Measurements from ENCODE around the gene RANGAP1.

Gene RANGAP1

GRCh38 chr22:41285820-41286638, at the start of gene RANGAP1:
Gene RANGAP1 (minus strand): TSS chr22:41286187. CDS start chr22:41281044, 5,143 bp downstream.
- peak; percentile 72 for FAIRE-seq

GRCh38 chr22:41334951-41335635, 49.1 kb upstream of the RANGAP1 start:
- FAIRE-seq: no peak

GRCh38 chr22:41334215-41334614, 48.2 kb upstream of the RANGAP1 start:
- no peak for FAIRE-seq

- no peak for FAIRE-seq
Measured at GRCh38 chr22:41333806-41334205, 47.8 kb upstream of the RANGAP1 start.

- FAIRE-seq: no peak
Measured at GRCh38 chr22:41332217-41332939, 46.4 kb upstream of the RANGAP1 start.

- no peak for FAIRE-seq
Measured at GRCh38 chr22:41330169-41330568, 44.2 kb upstream of the RANGAP1 start.

- FAIRE-seq: no peak
Measured at GRCh38 chr22:41327124-41327523, 41.1 kb upstream of the RANGAP1 start.

- no peak for FAIRE-seq
Measured at GRCh38 chr22:41324821-41325528, 39.0 kb upstream of the RANGAP1 start.

GRCh38 chr22:41320416-41321240, 34.6 kb upstream of the RANGAP1 start:
- FAIRE-seq: no peak

- FAIRE-seq: no peak
Measured at GRCh38 chr22:41315586-41315985, 29.6 kb upstream of the RANGAP1 start.

- FAIRE-seq: no peak
Measured at GRCh38 chr22:41314821-41315220, 28.8 kb upstream of the RANGAP1 start.

- FAIRE-seq: no peak
Measured at GRCh38 chr22:41311487-41311886, 25.5 kb upstream of the RANGAP1 start.

- no peak for FAIRE-seq
Measured at GRCh38 chr22:41310336-41310735, 24.3 kb upstream of the RANGAP1 start.

GRCh38 chr22:41308544-41308947, 22.6 kb upstream of the RANGAP1 start:
- FAIRE-seq: no peak

GRCh38 chr22:41308054-41308453, 22.1 kb upstream of the RANGAP1 start:
- no peak for FAIRE-seq

GRCh38 chr22:41305646-41306045, 19.7 kb upstream of the RANGAP1 start:
- FAIRE-seq: no peak

- FAIRE-seq: no peak
Measured at GRCh38 chr22:41302811-41303210, 16.8 kb upstream of the RANGAP1 start.

- FAIRE-seq: no peak
Measured at GRCh38 chr22:41302021-41302767, 16.2 kb upstream of the RANGAP1 start.

GRCh38 chr22:41301085-41302020, 15.4 kb upstream of the RANGAP1 start, which contains the start of gene ZC3H7B:
Gene ZC3H7B (plus strand): TSS chr22:41301525. CDS start chr22:41320661, 19,136 bp downstream.
- FAIRE-seq: no peak

- no peak for FAIRE-seq
Measured at GRCh38 chr22:41300661-41301060, 14.7 kb upstream of the RANGAP1 start.

Measured in islet of Langerhans (tissue), 1 donor.